BE2C (cell line): Measurements from ENCODE around the gene CMC2.

ENCODE experiments used
- DNase-seq: peaks from one replicate; pipeline ENCODE4 v3.0.0-alpha.2; 2020
- H3K27me3 ChIP-seq: fragments of 250-450 bp; sonication (Bioruptor Pico); 2 replicates; pipeline ENCODE4 v1.5.1; 2020; ENCODE audit warnings: mild to moderate bottlenecking
- H3K36me3 ChIP-seq: fragments of 250-450 bp; sonication (Bioruptor Pico); 2 replicates; pipeline ENCODE4 v1.5.1; 2020; ENCODE audit warnings: mild to moderate bottlenecking
- H3K4me1 ChIP-seq: fragments of 250-450 bp; sonication (Bioruptor Pico); 2 replicates; pipeline ENCODE4 v1.5.1; 2020
- H3K4me3 ChIP-seq: 2 replicates; pipeline ENCODE4 v1.5.1; 2011; ENCODE audit warnings: low read depth, low read length
- H3K9me3 ChIP-seq: fragments of 250-450 bp; sonication (Bioruptor Pico); 2 replicates; pipeline ENCODE4 v1.5.1; 2020
- CTCF ChIP-seq: IDR thresholded peaks from 2 replicates; pipeline ENCODE4 v1.5.1; 2012; ENCODE audit warnings: mild to moderate bottlenecking, low read depth, low read length

Gene CMC2

GRCh38 chr16:81004646-81005353, 1.9 kb downstream of the CMC2 start:
- Histone ChIP-seq H3K36me3 (no peaks in the 10 kb centered on the region; the same call in none of the 2 replicates), H3K4me3 (peak overlapping the region; percentile 96), H3K9me3 (no peaks in the 10 kb centered on the region), H3K4me1 (no peaks in the 10 kb centered on the region), H3K27me3 (no peaks in the 10 kb centered on the region)
- peak; percentile 29 for DNase-seq
- peak; percentile 68 for TF ChIP-seq CTCF

- H3K9me3 ChIP-seq: no peaks in the 10 kb centered on the region
- no peak overlapping the region for H3K4me3 ChIP-seq
- no peaks in the 10 kb centered on the region; the same call in none of the 2 replicates for H3K36me3 ChIP-seq
- no peaks in the 10 kb centered on the region for H3K27me3 ChIP-seq
- no peak for DNase-seq
- no peaks in the 10 kb centered on the region for H3K4me1 ChIP-seq
- no peak for TF ChIP-seq CTCF
Observed at GRCh38 chr16:81003610-81004460, 2.9 kb downstream of the CMC2 start.

GRCh38 chr16:81003064-81003463, 3.6 kb downstream of the CMC2 start:
- TF ChIP-seq CTCF: no peak
- no peaks in the 10 kb centered on the region for H3K27me3 ChIP-seq
- no peaks in the 10 kb centered on the region; the same call in none of the 2 replicates for H3K36me3 ChIP-seq
- no peaks in the 10 kb centered on the region for H3K9me3 ChIP-seq
- no peak for DNase-seq
- H3K4me1 ChIP-seq: no peaks in the 10 kb centered on the region
- H3K4me3 ChIP-seq: no peak overlapping the region

- Histone ChIP-seq H3K4me1 (no peaks in the 10 kb centered on the region), H3K4me3 (no peak overlapping the region), H3K27me3 (no peaks in the 10 kb centered on the region), H3K36me3 (no peaks in the 10 kb centered on the region; the same call in none of the 2 replicates), H3K9me3 (no peaks in the 10 kb centered on the region)
- DNase-seq: no peak
- no peak for TF ChIP-seq CTCF
Observed at GRCh38 chr16:81001330-81001729, 5.4 kb downstream of the CMC2 start.

- no peaks in the 10 kb centered on the region; the same call in 1 of the 2 replicates for H3K36me3 ChIP-seq
- DNase-seq: no peak
- TF ChIP-seq CTCF: no peak
- no peaks in the 10 kb centered on the region for H3K4me1 ChIP-seq
- H3K27me3 ChIP-seq: no peaks in the 10 kb centered on the region
- no peak overlapping the region for H3K4me3 ChIP-seq
- no peaks in the 10 kb centered on the region for H3K9me3 ChIP-seq
Observed at GRCh38 chr16:81000873-81001272, 5.8 kb downstream of the CMC2 start.
